ENCODE results near the gene PTGIS.
"Not testable (repeated sequence)": the region's sequence is repeated elsewhere in the genome, so short reads cannot be mapped to it uniquely, and the experiment has no call there.

The PTGIS gene

DNA sequence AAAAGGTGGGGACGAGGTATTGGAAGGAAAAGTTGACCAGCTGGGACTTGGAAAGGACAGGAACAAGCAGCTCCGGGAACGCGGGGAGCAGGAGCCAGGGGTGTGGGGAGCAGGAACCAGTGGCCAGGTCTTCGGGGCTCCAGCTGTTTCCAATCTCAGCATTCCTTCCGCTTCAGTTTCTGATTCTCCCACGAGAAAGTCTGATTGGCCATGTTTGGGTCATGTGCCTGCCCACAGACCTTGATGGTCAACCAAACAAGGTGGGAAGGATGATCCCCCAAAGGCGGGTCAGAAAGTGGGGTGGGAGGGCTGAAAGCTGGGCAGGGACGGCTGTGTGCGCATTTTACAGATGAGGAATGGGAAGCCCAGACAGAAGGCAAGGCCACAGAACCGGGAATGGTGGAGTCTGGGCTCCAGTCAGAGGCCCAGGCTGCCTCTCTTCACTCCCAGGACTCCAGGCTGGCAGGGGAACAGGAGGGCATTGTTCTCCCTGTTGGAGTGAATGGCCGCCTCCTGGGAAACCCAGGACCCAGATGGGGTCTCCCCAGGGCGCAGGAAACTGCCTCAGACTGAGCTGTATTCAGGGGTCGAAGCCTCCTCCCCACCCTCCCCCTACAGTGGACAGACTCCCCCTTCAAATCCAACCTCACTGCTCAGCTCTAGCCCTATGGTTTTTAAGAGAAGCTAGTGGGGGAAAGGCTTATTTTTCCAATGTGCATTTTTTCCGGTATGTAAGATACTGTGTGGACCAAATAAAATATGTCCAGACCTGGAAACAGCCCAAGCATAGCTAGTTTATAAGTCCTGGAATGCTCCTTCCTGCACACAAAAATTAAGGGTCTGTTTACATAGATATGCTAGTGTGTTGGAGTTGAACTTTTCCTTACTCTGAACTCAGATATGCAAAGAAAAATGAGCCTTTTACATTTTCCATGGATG lies 12.2 kb upstream of the PTGIS start:
- no peak for DNase-seq (ENCODE audit: low read depth)

GRCh38 chr20:49579195-49579594 lies 11.3 kb upstream of the PTGIS start:
- no peak for DNase-seq (ENCODE audit: low read depth)

GRCh38 chr20:49578436-49578835 lies 10.5 kb upstream of the PTGIS start:
- DNase-seq (ENCODE audit: low read depth) = no peak

- no peak for DNase-seq (ENCODE audit: low read depth)
These were observed 7.7 kb upstream of the PTGIS start for GRCh38 chr20:49575551-49576060.

GRCh38 chr20:49573900-49574416 lies 6.0 kb upstream of the PTGIS start:
- no peak for DNase-seq (ENCODE audit: low read depth)

GRCh38 chr20:49572857-49573256 lies 4.9 kb upstream of the PTGIS start:
- DNase-seq (ENCODE audit: low read depth) = no peak

GRCh38 chr20:49571553-49571835 lies 3.6 kb upstream of the PTGIS start:
- no peak for DNase-seq (ENCODE audit: low read depth)

GRCh38 chr20:49570828-49571552 lies 3.1 kb upstream of the PTGIS start:
- no peak for DNase-seq (ENCODE audit: low read depth)

GRCh38 chr20:49570161-49570827 lies 2.4 kb upstream of the PTGIS start:
- no peak for DNase-seq (ENCODE audit: low read depth)

DNA sequence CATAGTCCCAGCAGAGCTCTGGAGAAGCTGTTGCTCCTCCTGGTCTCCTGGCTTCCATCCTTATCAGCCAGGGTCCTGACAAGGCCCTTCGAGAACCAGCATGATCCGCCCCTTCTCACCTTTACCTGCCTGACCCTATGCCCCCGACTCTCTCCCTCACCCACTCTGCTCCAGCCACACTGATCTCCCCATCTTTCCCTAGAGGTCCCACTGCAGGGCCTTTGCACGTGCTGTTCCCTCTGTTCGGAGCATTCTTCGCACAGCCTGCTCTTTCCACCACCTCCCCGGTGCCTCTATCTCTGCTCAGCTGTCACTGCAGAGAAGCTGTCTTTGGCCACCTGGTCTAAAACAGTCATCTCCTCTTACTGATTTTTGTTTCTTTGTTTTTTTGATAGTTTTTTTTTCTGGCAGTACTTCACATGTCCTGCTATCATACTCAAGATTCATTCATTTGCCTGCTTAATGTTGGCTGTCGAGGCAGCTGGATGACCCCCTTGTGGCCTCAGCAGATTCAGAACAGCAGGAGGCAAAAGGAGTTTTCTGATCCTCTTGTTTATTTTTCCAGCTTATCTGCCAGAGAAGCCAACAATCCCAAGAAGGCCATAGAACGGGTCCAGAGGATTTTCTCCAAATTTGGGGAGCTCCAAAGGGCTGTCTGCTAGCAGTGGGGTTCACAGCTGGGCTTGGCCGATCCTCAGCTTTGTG lies 1.6 kb upstream of the PTGIS start:
- DNase-seq (ENCODE audit: low read depth) = no peak

DNA sequence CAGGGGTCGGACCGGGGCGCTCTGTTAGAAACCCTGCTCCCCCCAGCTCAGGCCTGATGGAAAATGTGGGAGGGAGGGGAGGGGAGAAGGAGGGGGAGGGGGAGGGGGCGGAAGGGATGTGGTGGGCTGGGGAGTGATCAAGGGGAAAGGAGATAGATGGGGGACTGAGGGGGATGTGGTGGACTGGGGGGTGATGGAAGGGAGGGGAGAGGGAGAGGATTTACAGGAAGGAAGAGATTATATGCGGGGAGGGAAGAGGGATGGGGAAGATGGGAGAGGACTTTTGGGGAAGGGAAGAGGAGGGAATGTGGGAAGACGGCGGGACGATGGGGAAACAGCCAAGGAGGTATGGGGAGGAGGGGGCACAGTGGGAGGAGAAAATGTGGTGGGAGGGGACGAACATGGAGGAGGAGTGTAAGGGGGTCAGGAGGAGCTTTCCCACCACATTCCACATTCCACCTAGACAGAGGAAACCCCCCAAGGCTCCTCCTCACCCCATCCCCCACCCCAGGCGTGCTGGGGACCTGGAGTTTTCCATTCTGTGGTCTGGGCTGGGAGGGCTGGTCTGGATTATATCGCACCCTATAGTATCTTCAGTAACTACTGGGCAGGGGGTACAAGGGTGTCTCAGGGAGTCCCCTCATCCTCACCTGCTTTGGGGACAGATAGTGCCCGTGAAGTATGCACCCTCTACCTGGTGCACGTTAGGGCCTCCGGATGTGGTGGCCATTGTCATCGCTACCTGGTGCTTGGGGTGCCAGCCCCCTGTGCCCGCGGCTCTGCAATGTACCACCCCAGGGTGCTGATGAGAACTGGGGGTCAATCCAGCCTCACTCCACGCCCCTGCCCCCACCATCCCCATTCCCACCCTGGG lies 578 bp upstream of the PTGIS start:
- DNase-seq (ENCODE audit: low read depth) = no peak

- DNase-seq (ENCODE audit: low read depth) = no peak
These were observed 1.3 kb downstream of the PTGIS start for GRCh38 chr20:49566401-49567364.

GRCh38 chr20:49564991-49565390 lies 2.9 kb downstream of the PTGIS start:
- not testable (repeated sequence) for DNase-seq (ENCODE audit: low read depth)

DNA sequence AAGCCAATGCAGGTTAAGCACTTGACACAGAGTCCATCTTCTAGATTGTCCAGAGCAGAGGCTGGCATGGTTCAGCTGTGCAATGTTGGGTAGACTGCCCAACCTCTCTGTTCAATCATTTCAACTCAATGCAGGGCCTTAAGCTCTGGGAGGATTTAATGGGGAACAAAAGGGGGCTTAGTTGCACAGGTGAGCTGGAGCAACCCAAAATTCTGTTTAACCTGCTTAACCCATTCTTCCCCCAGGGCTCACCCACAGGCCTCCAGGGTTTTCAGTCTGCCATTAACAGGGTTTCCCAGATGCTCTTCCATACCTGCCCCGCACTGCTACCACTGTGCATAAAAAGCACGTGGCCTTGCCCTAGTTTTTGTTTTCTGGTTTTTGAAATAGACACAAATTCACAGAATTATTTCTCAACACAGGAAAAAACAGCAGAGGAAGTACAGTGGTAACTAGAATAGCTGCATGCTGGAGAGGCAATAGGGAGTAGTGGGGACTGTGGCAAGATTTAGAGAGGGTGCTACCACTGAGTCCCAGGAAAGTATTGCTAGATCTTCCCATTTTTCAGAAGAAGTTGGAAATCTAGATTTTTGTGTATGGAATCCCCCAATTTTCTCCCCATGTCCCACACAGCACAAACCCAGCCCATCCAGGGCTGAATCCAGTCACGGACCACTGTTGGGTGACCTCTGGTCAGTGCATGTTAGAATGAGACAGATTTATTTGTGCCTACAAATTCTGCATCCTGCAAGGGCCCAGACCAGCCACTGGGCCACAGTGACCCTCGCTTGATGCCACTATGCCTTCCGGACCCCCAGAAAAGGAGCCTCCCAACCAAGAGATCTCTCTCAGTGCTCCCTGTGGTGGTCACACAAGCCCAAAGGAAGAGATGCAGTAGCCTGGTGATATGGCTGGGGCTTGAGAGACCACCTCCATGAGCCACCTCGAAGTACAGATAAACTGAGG lies 4.6 kb downstream of the PTGIS start:
- no peak for DNase-seq (ENCODE audit: low read depth)

- DNase-seq (ENCODE audit: low read depth) = no peak
These were observed 5.5 kb downstream of the PTGIS start for GRCh38 chr20:49562311-49563014.

GRCh38 chr20:49561806-49562205 lies 6.1 kb downstream of the PTGIS start:
- no peak for DNase-seq (ENCODE audit: low read depth)

GRCh38 chr20:49561256-49561655 lies 6.7 kb downstream of the PTGIS start:
- no peak for DNase-seq (ENCODE audit: low read depth)

DNA sequence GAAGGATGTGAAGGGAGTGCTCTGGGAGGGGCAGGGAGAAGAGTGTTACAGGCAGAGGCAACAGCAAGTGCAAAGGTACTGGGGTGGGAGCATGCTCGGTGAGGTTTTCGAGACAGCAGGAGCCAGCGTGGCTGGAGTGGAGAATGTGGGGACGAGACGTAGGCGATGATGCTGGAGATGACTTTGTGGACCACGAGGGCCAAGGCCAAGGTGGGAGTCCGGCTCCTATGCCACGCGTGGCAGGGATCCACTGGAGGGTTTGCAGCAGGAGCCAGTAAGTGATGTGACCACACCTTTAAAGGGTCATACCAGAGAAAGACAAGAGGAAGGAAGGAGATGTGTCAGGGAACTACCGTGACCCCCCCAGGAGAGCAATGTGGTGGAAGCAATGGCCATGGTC lies 7.3 kb downstream of the PTGIS start:
- no peak for DNase-seq (ENCODE audit: low read depth)

Data from GM04504 (cell line).